ENCODE measurements around the gene ZBTB44. TPM values are rescaled to one million over a fixed set of nuclear protein-coding genes. Genes with fewer than 3 reads are reported as not detected.

ZBTB44 gene
- total RNA-seq, 2 donors from 2014 or later = 26.1 to 35.5 TPM

- Histone ChIP-seq H3K4me1 (no peaks in the 10 kb centered on the region), H3K4me3 (no peak overlapping the region), H3K36me3 (no peaks in the 10 kb centered on the region), H3K9ac (ENCODE audit: low read depth in 2 of 2, low read length in 2 of 2) (no peak overlapping the region), H3K9me3 (no peaks in the 10 kb centered on the region), H3K27ac (no peak overlapping the region), H3K27me3 (no peaks in the 10 kb centered on the region)
- DNase-seq = no peak
- no peak for TF ChIP-seq CTCF (IDR thresholded peaks at IDR 0.05)
- intact Hi-C loops (cut with DNase I) = no loop called here
Observed at GRCh38 chr11:130310622-130311021, 4.1 kb downstream of the ZBTB44 start.

GRCh38 chr11:130308886-130309285 is 5.8 kb downstream of the ZBTB44 start:
- Histone ChIP-seq H3K4me3 (no peak overlapping the region), H3K27ac (no peak overlapping the region), H3K9me3 (no peaks in the 10 kb centered on the region), H3K9ac (ENCODE audit: low read depth in 2 of 2, low read length in 2 of 2) (no peak overlapping the region), H3K27me3 (no peaks in the 10 kb centered on the region), H3K36me3 (no peaks in the 10 kb centered on the region), H3K4me1 (no peaks in the 10 kb centered on the region)
- DNase-seq = no peak
- no peak for TF ChIP-seq CTCF (IDR thresholded peaks at IDR 0.05)
- intact Hi-C loops (cut with DNase I) = no loop called here

- H3K4me3 ChIP-seq = no peak overlapping the region
- H3K27me3 ChIP-seq = no peaks in the 10 kb centered on the region
- no peaks in the 10 kb centered on the region for H3K9me3 ChIP-seq
- DNase-seq = no peak
- H3K9ac ChIP-seq (ENCODE audit: low read depth in 2 of 2, low read length in 2 of 2) = no peak overlapping the region
- H3K36me3 ChIP-seq = no peaks in the 10 kb centered on the region
- TF ChIP-seq CTCF (IDR thresholded peaks at IDR 0.05) = no peak
- H3K27ac ChIP-seq = no peak overlapping the region
- intact Hi-C loops (cut with DNase I) = no loop called here
- H3K4me1 ChIP-seq = no peaks in the 10 kb centered on the region
Observed at GRCh38 chr11:130308059-130308458, 6.7 kb downstream of the ZBTB44 start.

- no peaks in the 10 kb centered on the region for H3K4me1 ChIP-seq
- no peaks in the 10 kb centered on the region for H3K27me3 ChIP-seq
- intact Hi-C loops (cut with DNase I) = no loop called here
- no peaks in the 10 kb centered on the region for H3K36me3 ChIP-seq
- H3K9me3 ChIP-seq = no peaks in the 10 kb centered on the region
- H3K27ac ChIP-seq = no peak overlapping the region
- no peak overlapping the region for H3K9ac ChIP-seq (ENCODE audit: low read depth in 2 of 2, low read length in 2 of 2)
- TF ChIP-seq CTCF (IDR thresholded peaks at IDR 0.05) = no peak
- DNase-seq = no peak
- no peak overlapping the region for H3K4me3 ChIP-seq
Observed at GRCh38 chr11:130304651-130305050, 10.1 kb downstream of the ZBTB44 start.

- no peak for TF ChIP-seq CTCF (IDR thresholded peaks at IDR 0.05)
- H3K4me3 ChIP-seq = no peak overlapping the region
Observed at GRCh38 chr11:130301002-130301401, 13.7 kb downstream of the ZBTB44 start.

GRCh38 chr11:130300567-130300966 is 14.2 kb downstream of the ZBTB44 start:
- intact Hi-C loops (cut with DNase I) = no loop called here
- DNase-seq = no peak
- H3K27me3 ChIP-seq = no peaks in the 10 kb centered on the region
- no peaks in the 10 kb centered on the region for H3K36me3 ChIP-seq
- H3K4me1 ChIP-seq = no peaks in the 10 kb centered on the region
- H3K4me3 ChIP-seq = no peak overlapping the region
- TF ChIP-seq CTCF (IDR thresholded peaks at IDR 0.05) = no peak
- no peak overlapping the region for H3K9ac ChIP-seq (ENCODE audit: low read depth in 2 of 2, low read length in 2 of 2)
- no peaks in the 10 kb centered on the region for H3K9me3 ChIP-seq
- H3K27ac ChIP-seq = no peak overlapping the region

More at GRCh38 chr11:130301002-130301401, 13.7 kb downstream of the ZBTB44 start:
- intact Hi-C loops (cut with DNase I) = no loop called here
- no peaks in the 10 kb centered on the region for H3K9me3 ChIP-seq
- H3K27ac ChIP-seq = no peak overlapping the region
- H3K36me3 ChIP-seq = no peaks in the 10 kb centered on the region
- DNase-seq = no peak
- no peaks in the 10 kb centered on the region for H3K27me3 ChIP-seq
- H3K4me1 ChIP-seq = no peaks in the 10 kb centered on the region
- H3K9ac ChIP-seq (ENCODE audit: low read depth in 2 of 2, low read length in 2 of 2) = no peak overlapping the region

Data from colonic mucosa (tissue), 4 donors.